Neural cell (in vitro differentiated cells): Measurements from ENCODE around the gene TAB3. TPM values are rescaled to one million over a fixed set of nuclear protein-coding genes. Genes with fewer than 3 reads are reported as not detected.

Experiments used
- H2AFZ ChIP-seq: fragments of 200-600, 300-800 bp; sonication (generic), shearing (Covaris generic); 2 replicates; pipeline ENCODE4 v1.6.0; 2014; ENCODE audit warnings: low read depth, mild to moderate bottlenecking, antibody characterized with exemption, low read length, moderate library complexity
- H3F3A ChIP-seq: fragments of 200-600 bp; shearing (Covaris generic); 2 replicates; pipeline ENCODE4 v1.6.1; 2016; ENCODE audit warnings: mild to moderate bottlenecking, moderate library complexity, mixed read lengths, antibody characterized with exemption, low read length; ENCODE audit not compliant: insufficient read depth, poor library complexity, severe bottlenecking
- H3K27ac ChIP-seq: fragments of 200-600, 300-800 bp; sonication (generic), shearing (Covaris generic); 2 replicates; pipeline ENCODE4 v1.5.1; 2014; ENCODE audit warnings: mild to moderate bottlenecking, low read length, moderate library complexity
- H3K27me3 ChIP-seq: fragments of 300-800, 200-600 bp; sonication (generic), shearing (Covaris generic); 2 replicates; pipeline ENCODE4 v1.6.0; 2014; ENCODE audit warnings: mild to moderate bottlenecking, low read depth, low read length, moderate library complexity; ENCODE audit not compliant: insufficient read depth
- H3K36me3 ChIP-seq: fragments of 300-800, 200-600 bp; sonication (generic), shearing (Covaris generic); 2 replicates; pipeline ENCODE4 v1.5.1; 2014; ENCODE audit warnings: mild to moderate bottlenecking, antibody characterized with exemption, low read length, moderate library complexity; ENCODE audit not compliant: insufficient read depth
- H3K4me2 ChIP-seq: fragments of 300-800, 200-600 bp; sonication (generic), shearing (Covaris generic); 2 replicates; pipeline ENCODE4 v1.6.0; 2014; ENCODE audit warnings: mild to moderate bottlenecking, low read length
- H3K4me3 ChIP-seq: fragments of 300-800, 200-600 bp; sonication (generic), shearing (Covaris generic); 2 replicates; pipeline ENCODE4 v1.5.1; 2014; ENCODE audit warnings: mild to moderate bottlenecking, low read length, moderate library complexity
- H3K79me2 ChIP-seq: fragments of 200-600 bp; shearing (Covaris generic); replicated peaks from 2 replicates; pipeline ENCODE4 v1.6.0; 2014; ENCODE audit warnings: mild to moderate bottlenecking, low read length, moderate library complexity; ENCODE audit not compliant: insufficient read depth
- H3K9ac ChIP-seq: fragments of 300-800, 200-600 bp; sonication (generic), shearing (Covaris generic); 2 replicates; pipeline ENCODE4 v1.6.1; 2016; ENCODE audit warnings: mild to moderate bottlenecking, low read length, mixed read lengths
- H3K9me2 ChIP-seq: fragments of 200-600 bp; shearing (Covaris generic); 2 replicates; pipeline ENCODE4 v1.6.1; 2016; ENCODE audit warnings: mild to moderate bottlenecking, low read length, mixed read lengths; ENCODE audit not compliant: insufficient read depth
- H3K9me3 ChIP-seq: fragments of 200-600, 300-800 bp; sonication (generic), shearing (Covaris generic); 2 replicates; pipeline ENCODE4 v1.6.1; 2016; ENCODE audit warnings: mild to moderate bottlenecking, mixed run types, low read length, moderate library complexity, mixed read lengths
- H4K20me1 ChIP-seq: fragments of 200-600 bp; shearing (Covaris generic); 2 replicates; pipeline ENCODE4 v1.6.1; 2016; ENCODE audit warnings: mild to moderate bottlenecking, mixed run types; ENCODE audit not compliant: insufficient read depth
- EP300 ChIP-seq: fragments of 450-650 bp; conservative IDR thresholded peaks from 2 replicates; pipeline ENCODE4 v1.6.1; 2014; ENCODE audit warnings: antibody characterized with exemption, mild to moderate bottlenecking, moderate library complexity; ENCODE audit not compliant: poor library complexity, severe bottlenecking
- EZH2 ChIP-seq: fragments of 200-600, 300-800 bp; shearing (Covaris generic), sonication (generic); IDR thresholded peaks from 2 replicates; pipeline ENCODE4 v1.6.1; 2014; ENCODE audit warnings: antibody characterized with exemption, low read length, borderline replicate concordance, mild to moderate bottlenecking; ENCODE audit not compliant: insufficient read depth, poor library complexity, severe bottlenecking
- MXI1 ChIP-seq: fragments of 450-650 bp; conservative IDR thresholded peaks from 2 replicates; pipeline ENCODE4 v1.6.1; 2014; ENCODE audit warnings: antibody characterized with exemption, mild to moderate bottlenecking; ENCODE audit not compliant: poor library complexity, severe bottlenecking
- POLR2AphosphoS5 ChIP-seq: IDR thresholded peaks from 2 replicates; pipeline ENCODE4 v1.6.1; 2012
- RAD21 ChIP-seq: fragments of 450-650 bp; conservative IDR thresholded peaks from 2 replicates; pipeline ENCODE4 v1.6.1; 2014; ENCODE audit warnings: antibody characterized with exemption, mild to moderate bottlenecking, moderate library complexity
- SMC3 ChIP-seq: fragments of 450-650 bp; conservative IDR thresholded peaks from 2 replicates; pipeline ENCODE4 v1.6.1; 2014; ENCODE audit warnings: antibody characterized with exemption, mild to moderate bottlenecking, moderate library complexity; ENCODE audit not compliant: poor library complexity
- TAF1 ChIP-seq: IDR thresholded peaks from 2 replicates; pipeline ENCODE4 v1.6.1; 2012; ENCODE audit warnings: low read depth
- polyA plus RNA-seq: library from polyadenylated mRNA; depleted of rRNA; stranded (reverse); fragments of >200 nt; gene quantifications from 2 replicates; pipeline ENCODE4 v1.2.3, GENCODE V29; 2014
- TF ChIP-seq, protein P1 (sequence below): fragments of 450-650 bp; IDR thresholded peaks from 2 replicates; pipeline ENCODE4 v1.5.1; 2014; ENCODE audit warnings: antibody characterized with exemption, mild to moderate bottlenecking, moderate library complexity; ENCODE audit not compliant: poor library complexity, severe bottlenecking
- TF ChIP-seq, protein P2 (sequence below): IDR thresholded peaks from 2 replicates; pipeline ENCODE4 v1.6.1; 2012; ENCODE audit warnings: borderline replicate concordance

Gene TAB3
- polyA plus RNA-seq, 1 donor from 2014 or later, result 28.7 TPM

DNA sequence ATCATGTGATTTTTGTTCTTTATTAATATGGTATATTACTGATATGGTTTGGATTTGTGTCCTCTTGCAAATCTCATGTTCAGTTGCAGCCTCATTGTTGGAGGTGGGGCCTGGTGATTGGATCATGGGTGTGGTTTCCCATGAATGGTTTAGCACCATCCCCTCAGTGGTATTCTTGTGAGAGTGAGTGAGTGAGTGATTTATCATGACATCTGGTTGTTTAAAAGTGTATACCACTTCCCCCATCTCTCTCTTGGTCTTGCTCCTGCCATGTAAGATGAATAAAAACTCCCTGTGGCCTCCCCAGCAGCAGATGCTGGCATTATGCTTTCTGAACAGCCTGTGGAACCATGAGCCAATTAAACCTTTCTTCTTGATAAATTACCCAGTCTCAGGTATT is 111.5 kb downstream of the TAB3 start:
- H3K27ac ChIP-seq, result no peak overlapping the region
- H3K79me2 ChIP-seq, result no peaks in the 10 kb centered on the region
- no peak overlapping the region for H3K9ac ChIP-seq
- no peak overlapping the region for H3K4me2 ChIP-seq
- no peak overlapping the region for H2AFZ ChIP-seq
- H3K9me3 ChIP-seq, result no peaks in the 10 kb centered on the region
- no peaks in the 10 kb centered on the region for H3K36me3 ChIP-seq
- H4K20me1 ChIP-seq, result no peaks in the 10 kb centered on the region
- no peaks in the 10 kb centered on the region for H3K27me3 ChIP-seq
- H3K4me3 ChIP-seq, result no peak overlapping the region
- TF ChIP-seq SMC3, result no peak
- no peak for TF ChIP-seq MXI1
- TF ChIP-seq EP300, result no peak
- TF ChIP-seq RAD21, result no peak
- no peak for TF ChIP-seq EZH2
- TF ChIP-seq TAF1, result no peak
- TF ChIP-seq, protein P1, sequence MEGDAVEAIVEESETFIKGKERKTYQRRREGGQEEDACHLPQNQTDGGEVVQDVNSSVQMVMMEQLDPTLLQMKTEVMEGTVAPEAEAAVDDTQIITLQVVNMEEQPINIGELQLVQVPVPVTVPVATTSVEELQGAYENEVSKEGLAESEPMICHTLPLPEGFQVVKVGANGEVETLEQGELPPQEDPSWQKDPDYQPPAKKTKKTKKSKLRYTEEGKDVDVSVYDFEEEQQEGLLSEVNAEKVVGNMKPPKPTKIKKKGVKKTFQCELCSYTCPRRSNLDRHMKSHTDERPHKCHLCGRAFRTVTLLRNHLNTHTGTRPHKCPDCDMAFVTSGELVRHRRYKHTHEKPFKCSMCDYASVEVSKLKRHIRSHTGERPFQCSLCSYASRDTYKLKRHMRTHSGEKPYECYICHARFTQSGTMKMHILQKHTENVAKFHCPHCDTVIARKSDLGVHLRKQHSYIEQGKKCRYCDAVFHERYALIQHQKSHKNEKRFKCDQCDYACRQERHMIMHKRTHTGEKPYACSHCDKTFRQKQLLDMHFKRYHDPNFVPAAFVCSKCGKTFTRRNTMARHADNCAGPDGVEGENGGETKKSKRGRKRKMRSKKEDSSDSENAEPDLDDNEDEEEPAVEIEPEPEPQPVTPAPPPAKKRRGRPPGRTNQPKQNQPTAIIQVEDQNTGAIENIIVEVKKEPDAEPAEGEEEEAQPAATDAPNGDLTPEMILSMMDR, result no peak
- TF ChIP-seq POLR2AphosphoS5, result no peak
- TF ChIP-seq, protein P2, sequence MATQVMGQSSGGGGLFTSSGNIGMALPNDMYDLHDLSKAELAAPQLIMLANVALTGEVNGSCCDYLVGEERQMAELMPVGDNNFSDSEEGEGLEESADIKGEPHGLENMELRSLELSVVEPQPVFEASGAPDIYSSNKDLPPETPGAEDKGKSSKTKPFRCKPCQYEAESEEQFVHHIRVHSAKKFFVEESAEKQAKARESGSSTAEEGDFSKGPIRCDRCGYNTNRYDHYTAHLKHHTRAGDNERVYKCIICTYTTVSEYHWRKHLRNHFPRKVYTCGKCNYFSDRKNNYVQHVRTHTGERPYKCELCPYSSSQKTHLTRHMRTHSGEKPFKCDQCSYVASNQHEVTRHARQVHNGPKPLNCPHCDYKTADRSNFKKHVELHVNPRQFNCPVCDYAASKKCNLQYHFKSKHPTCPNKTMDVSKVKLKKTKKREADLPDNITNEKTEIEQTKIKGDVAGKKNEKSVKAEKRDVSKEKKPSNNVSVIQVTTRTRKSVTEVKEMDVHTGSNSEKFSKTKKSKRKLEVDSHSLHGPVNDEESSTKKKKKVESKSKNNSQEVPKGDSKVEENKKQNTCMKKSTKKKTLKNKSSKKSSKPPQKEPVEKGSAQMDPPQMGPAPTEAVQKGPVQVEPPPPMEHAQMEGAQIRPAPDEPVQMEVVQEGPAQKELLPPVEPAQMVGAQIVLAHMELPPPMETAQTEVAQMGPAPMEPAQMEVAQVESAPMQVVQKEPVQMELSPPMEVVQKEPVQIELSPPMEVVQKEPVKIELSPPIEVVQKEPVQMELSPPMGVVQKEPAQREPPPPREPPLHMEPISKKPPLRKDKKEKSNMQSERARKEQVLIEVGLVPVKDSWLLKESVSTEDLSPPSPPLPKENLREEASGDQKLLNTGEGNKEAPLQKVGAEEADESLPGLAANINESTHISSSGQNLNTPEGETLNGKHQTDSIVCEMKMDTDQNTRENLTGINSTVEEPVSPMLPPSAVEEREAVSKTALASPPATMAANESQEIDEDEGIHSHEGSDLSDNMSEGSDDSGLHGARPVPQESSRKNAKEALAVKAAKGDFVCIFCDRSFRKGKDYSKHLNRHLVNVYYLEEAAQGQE, result no peak
- H3F3A ChIP-seq, result no peaks in the 10 kb centered on the region
- H3K9me2 ChIP-seq, result no peaks in the 10 kb centered on the region

Other genes with a start within 250 kb of the TAB3 start
- 4.8 and 6.3 TPM in 2 replicates for gene GK, start 235.8 kb downstream of the TAB3 start, polyA plus RNA-seq
- not detected in 2 replicates for gene FTHL17, start 182.8 kb upstream of the TAB3 start, polyA plus RNA-seq